ENCODE data around the gene CD207.
A peak's percentile ranks its signal among the peaks of the same experiment; 100 is the strongest.

Gene CD207

GRCh38 chr2:70793450-70793849, 42.2 kb downstream of the CD207 start:
- DNase-seq = no peak

DNA sequence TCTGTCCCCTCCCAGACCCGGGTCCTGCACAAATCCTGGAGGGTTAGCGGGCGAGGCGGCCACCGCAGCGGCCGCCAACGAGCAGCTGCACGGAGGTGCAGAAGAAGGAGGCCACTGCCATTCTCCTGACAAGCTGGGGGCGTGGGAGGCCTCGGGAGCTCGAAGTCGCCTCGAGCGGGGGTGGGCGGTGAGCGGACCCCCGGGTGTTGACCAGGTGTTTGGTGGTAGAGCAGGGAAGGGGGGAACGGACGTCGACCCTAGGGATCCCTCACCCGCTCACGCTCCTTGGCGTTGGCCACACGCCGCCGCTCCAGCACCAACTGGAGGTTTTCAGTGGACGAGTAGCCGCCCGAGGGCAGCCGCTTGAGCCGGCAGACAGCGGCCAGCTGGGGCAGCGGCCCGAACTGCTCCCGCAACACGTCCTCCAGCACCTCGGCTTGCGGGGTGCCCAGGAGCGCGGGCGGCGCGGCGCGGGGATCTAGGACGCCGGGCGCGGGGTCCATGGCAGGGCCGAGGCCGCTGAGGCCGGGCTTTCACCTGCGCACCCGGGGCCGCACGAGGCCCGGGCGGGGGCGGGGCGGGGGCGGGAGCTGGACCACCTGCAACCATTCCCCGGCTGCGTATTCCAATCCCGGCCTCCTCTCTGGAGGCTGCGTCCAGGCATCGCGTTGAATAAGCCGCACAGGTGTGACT, 45.3 kb downstream of the CD207 start, which contains the start of gene FIGLA:
TSS of gene FIGLA (minus strand) at position 508 of the 693 bp plus-strand sequence. CDS start at position 503, 5 bp downstream.
- DNase-seq = no peak

GRCh38 chr2:70789304-70790135, 46.1 kb downstream of the CD207 start:
- peak; percentile 47 to 67 for DNase-seq

- DNase-seq = no peak
Observed at GRCh38 chr2:70785137-70785911, 50.3 kb downstream of the CD207 start.

- no peak for DNase-seq
Observed at GRCh38 chr2:70784320-70784719, 51.3 kb downstream of the CD207 start.
